GM12878 (cell line): ENCODE measurements around the gene GCSAML. TPM values are rescaled to one million over a fixed set of nuclear protein-coding genes. Genes with fewer than 3 reads are reported as not detected.

Experiments used
- ESRRA ChIP-seq: IDR thresholded peaks from 2 replicates; pipeline ENCODE4 v1.6.1; 2012; ENCODE audit warnings: mild to moderate bottlenecking, low read length, improper control_type of control experiment
- NFYA ChIP-seq: IDR thresholded peaks from 2 replicates; pipeline ENCODE4 v1.6.1; 2011; ENCODE audit warnings: low read depth, mild to moderate bottlenecking, low read length, improper control_type of control experiment, borderline replicate concordance
- TBL1XR1 ChIP-seq: IDR thresholded peaks from 2 replicates; pipeline ENCODE4 v1.6.1; 2012; ENCODE audit warnings: low read depth, low read length, improper control_type of control experiment
- polyA plus RNA-seq, 11 experiments: library from polyadenylated mRNA; depleted of rRNA in 4 of 11; unstranded in 6 of 11; stranded (reverse) in 5 of 11; fragments of >200 nt; fragmentation: Nextera tagmentation in 4 of 11; fragmentation: Illumina TruSeq in 1 of 11; extraction: Ambion mirVana in 4 of 11; extraction: Trizol in 1 of 11; gene quantifications; 1 replicate in 1 of 11; 2 replicates in 10 of 11; pipeline versions ENCODE4 v1.2.1 to v1.2.3, GENCODE V29; 2011 to 2016; ENCODE audit warnings: inconsistent platforms in 2 of 11, missing spikeins in 2 of 11, low read depth in 1 of 11
- total RNA-seq, 4 experiments: library from RNA; depleted of rRNA in 3 of 4; stranded (reverse); fragments of >200 nt in 3 of 4; fragmentation: Illumina TruSeq in 1 of 4; extraction: Trizol in 1 of 4; gene quantifications; 2 replicates each; pipeline versions ENCODE4 v1.2.1 to v1.2.3, GENCODE V29; 2013 to 2021
- TF ChIP-seq, protein P1 (sequence below): IDR thresholded peaks from 2 replicates; pipeline ENCODE4 v1.6.1; 2012; ENCODE audit warnings: improper control_type of control experiment, low read depth, low read length; ENCODE audit not compliant: insufficient replicate concordance
- TF ChIP-seq, protein P2 (sequence below): IDR thresholded peaks from 2 replicates; pipeline ENCODE4 v1.6.1; 2011; ENCODE audit warnings: mild to moderate bottlenecking, low read depth, low read length, moderate library complexity; ENCODE audit not compliant: insufficient replicate concordance

Gene GCSAML
- total and polyA plus RNA-seq, 10 of the 15 experiments (the other 5 are each of a cell fraction or from before 2014, with no cell fraction given) = 0.03 TPM; not detected in 9

DNA sequence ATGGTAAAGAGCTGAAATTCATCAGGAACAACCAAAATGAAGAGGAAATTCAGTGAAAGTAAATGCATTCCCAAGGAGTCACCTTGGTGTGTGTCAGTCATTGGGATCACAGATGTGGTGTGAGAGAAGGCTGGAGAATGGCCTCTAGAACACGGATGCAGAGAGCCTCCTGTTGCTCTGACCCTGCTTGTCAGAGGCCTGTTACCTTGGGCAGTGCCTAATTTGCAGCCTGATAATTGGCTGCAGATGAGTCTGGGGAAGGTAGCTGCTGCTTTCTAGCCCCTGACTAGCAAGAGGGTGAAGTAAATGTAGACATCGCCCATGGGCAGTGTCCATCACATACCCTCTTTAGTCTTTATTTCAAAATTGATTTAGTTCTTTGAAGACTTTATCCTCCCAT lies 3.3 kb downstream of the GCSAML start (continued):
- TF ChIP-seq, protein P1, sequence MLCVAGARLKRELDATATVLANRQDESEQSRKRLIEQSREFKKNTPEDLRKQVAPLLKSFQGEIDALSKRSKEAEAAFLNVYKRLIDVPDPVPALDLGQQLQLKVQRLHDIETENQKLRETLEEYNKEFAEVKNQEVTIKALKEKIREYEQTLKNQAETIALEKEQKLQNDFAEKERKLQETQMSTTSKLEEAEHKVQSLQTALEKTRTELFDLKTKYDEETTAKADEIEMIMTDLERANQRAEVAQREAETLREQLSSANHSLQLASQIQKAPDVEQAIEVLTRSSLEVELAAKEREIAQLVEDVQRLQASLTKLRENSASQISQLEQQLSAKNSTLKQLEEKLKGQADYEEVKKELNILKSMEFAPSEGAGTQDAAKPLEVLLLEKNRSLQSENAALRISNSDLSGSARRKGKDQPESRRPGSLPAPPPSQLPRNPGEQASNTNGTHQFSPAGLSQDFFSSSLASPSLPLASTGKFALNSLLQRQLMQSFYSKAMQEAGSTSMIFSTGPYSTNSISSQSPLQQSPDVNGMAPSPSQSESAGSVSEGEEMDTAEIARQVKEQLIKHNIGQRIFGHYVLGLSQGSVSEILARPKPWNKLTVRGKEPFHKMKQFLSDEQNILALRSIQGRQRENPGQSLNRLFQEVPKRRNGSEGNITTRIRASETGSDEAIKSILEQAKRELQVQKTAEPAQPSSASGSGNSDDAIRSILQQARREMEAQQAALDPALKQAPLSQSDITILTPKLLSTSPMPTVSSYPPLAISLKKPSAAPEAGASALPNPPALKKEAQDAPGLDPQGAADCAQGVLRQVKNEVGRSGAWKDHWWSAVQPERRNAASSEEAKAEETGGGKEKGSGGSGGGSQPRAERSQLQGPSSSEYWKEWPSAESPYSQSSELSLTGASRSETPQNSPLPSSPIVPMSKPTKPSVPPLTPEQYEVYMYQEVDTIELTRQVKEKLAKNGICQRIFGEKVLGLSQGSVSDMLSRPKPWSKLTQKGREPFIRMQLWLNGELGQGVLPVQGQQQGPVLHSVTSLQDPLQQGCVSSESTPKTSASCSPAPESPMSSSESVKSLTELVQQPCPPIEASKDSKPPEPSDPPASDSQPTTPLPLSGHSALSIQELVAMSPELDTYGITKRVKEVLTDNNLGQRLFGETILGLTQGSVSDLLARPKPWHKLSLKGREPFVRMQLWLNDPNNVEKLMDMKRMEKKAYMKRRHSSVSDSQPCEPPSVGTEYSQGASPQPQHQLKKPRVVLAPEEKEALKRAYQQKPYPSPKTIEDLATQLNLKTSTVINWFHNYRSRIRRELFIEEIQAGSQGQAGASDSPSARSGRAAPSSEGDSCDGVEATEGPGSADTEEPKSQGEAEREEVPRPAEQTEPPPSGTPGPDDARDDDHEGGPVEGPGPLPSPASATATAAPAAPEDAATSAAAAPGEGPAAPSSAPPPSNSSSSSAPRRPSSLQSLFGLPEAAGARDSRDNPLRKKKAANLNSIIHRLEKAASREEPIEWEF = no peak
- TF ChIP-seq, protein P2, sequence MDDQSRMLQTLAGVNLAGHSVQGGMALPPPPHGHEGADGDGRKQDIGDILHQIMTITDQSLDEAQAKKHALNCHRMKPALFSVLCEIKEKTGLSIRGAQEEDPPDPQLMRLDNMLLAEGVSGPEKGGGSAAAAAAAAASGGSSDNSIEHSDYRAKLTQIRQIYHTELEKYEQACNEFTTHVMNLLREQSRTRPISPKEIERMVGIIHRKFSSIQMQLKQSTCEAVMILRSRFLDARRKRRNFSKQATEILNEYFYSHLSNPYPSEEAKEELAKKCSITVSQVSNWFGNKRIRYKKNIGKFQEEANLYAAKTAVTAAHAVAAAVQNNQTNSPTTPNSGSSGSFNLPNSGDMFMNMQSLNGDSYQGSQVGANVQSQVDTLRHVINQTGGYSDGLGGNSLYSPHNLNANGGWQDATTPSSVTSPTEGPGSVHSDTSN = no peak
- no peak for TF ChIP-seq NFYA
- no peak for TF ChIP-seq ESRRA
- TF ChIP-seq TBL1XR1 = no peak
